ENCODE data around the gene ANKS6. TPM values are rescaled to one million over a fixed set of nuclear protein-coding genes. Genes with fewer than 3 reads are reported as not detected.

Gene ANKS6
- 17.5 and 21.4 TPM in 2 replicates for total RNA-seq

DNA sequence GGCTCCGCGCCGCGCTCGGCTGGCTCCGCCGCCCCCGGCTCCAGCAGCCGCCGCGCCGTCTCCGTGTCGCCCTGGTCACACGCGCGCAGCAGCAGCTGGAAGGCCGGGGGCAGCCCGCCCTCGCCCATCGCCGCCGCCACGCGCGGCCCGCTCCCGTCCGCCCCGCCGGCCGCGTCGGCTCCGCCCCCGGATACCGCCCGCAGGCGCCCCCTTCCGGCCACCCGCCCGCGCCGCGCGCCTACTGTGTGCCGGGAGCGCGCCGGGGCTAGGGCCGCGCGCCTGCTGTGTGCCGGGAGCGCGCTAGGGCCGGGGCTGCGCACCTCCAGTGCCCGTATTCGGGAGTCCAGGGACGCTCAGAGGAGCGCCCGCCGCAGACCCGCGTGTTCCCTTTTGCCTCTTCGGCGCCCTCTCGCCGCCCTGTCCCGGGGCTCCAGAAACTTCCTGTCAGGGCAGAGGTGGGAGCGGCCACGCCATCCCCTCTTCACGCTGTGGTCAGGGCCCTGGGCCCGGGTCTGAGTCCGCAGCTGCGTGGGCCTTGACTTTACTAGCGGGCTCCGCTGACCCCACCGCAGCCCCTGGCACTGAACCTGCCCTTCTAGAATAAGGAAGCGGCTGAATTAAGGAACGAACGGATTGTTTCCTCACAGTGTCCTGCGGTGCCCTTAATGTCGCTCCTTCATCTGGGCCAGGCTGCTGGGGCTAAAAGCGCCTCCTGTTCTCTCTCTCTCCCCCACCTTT, at the start of gene ANKS6:
TSS of gene ANKS6 (minus strand) at position 192 of the 738 bp plus-strand sequence. CDS start at position 128, 64 bp downstream.

DNA sequence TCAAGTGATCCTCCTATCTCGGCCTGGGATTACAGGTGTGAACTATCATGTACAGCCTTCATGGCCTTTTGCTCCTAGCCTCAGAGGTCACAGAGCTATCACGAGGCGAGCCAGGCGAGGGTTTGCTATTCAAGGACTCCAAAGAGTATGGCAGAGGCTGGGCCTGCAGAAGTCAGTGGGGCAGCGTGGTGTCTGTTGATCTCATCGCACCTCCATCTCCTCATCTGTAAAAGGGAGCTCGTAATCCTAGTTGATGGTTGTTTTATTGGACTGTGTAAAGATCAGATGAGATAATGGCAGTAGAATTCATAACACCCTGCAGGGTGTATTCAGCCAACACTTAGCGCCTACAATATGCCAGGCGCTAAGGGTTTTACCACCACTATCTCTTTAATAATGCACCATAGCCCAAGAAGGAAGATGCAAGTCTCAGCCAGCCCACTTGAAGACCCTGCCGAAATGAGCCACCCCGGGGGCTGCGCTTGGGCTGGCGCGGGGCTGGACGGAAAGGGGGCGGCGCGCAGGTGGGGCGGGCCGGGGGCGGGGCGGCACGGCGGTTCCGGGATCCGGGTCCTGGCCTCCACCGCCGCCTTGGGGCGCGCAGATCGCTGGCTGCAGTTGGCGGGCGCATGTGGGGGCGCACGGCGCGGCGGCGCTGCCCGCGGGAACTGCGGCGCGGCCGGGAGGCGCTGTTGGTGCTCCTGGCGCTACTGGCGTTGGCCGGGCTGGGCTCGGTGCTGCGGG, 10.9 kb upstream of the ANKS6 start, which contains the start of gene GALNT12:
TSS of gene GALNT12 (plus strand) at position 601 of the 744 bp plus-strand sequence. CDS start at position 630, 29 bp downstream.

DNA sequence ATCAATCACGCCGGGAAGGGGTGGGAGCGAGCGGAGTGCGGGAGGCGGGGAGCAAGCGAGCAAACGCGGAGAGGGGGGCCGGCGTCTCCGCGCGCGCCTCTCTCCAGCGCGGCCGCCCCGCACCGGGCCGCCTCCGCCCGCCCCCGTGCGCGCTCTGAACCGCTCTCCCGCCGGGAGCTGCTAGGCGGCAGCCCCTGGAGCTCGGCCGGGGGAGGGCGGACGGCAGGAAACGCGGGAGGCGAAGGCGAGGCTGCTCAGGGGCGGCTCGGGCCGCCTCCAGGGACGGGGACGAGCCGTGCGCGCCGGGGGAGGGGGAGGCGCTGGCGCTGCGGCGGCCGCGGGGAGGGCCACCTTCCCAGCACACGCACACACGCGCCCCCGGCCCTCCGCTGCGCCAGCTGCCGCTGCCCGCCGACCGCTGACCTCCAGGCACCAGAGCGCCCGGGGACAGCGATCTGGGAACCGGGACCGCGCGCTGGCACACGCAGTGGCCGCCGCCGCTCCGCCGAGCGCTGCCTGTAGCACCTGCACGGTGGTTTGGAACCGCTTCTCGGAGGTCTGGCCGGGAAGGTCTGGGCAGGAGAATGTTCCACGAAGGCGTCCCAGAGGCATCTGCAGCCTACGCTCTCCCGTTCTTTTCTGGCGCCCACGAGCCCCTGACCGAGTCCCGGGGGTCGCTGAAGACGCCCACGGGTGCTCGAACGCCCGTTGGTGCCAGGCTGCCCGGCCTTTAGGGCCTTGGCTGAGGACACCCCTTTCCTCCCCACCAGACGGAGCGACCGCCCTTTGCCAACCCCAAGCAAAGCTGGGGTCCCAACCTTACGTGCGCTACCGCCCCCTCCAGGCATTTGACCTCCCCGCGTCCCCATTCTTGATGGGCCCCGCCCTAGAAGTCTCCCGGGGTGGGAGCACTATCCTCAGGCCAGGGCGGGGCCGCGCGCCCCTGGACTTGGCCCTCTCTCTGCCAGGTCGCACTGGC, 87.1 kb downstream of the ANKS6 start, which contains the start of gene GABBR2:
TSS of gene GABBR2 (minus strand) at position 3 of the 979 bp plus-strand sequence. CDS start 198 bp downstream, outside the sequence.

Other genes with a start within 250 kb of the ANKS6 start
- gene GABBR2, start 87.6 kb downstream of the ANKS6 start, total RNA-seq, result 0.11 TPM in 1 of 2 replicates, not detected in the other
- gene GALNT12, start 11.1 kb upstream of the ANKS6 start, total RNA-seq, result 20.4 and 26.9 TPM in 2 replicates
- 56.8 and 175 TPM in 2 replicates for gene COL15A1, start 147.4 kb upstream of the ANKS6 start, total RNA-seq